Uterus (tissue), 2 donors: Measurements from ENCODE around the gene CKB.

Experiments used
- CTCF ChIP-seq, 4 experiments: fragments of 200-600 bp in 2 of 4; fragments of 450-650 bp in 2 of 4; sonication (generic) in 2 of 4; IDR thresholded peaks; one replicate each; pipeline ENCODE4 v1.5.1; 2016 to 2019; ENCODE audit warnings: antibody characterized with exemption in 4 of 4, mild to moderate bottlenecking in 2 of 4, moderate library complexity in 1 of 4
- POLR2A ChIP-seq, 2 donors: fragments of 450-650 bp; IDR thresholded peaks; one replicate each; pipeline ENCODE4 v1.6.1; 2016; ENCODE audit warnings: antibody characterized with exemption in 2 of 2, mild to moderate bottlenecking in 1 of 2, moderate library complexity in 1 of 2

- TF ChIP-seq CTCF (IDR thresholded peaks at IDR 0.05) (no peak), POLR2A (IDR thresholded peaks at IDR 0.05) (no peak)
Observed at GRCh38 chr14:103569408-103569807, 46.8 kb upstream of the CKB start.
